ENCODE results near the gene VPS33A.
A peak's percentile ranks its signal among the peaks of the same experiment; 100 is the strongest.

VPS33A gene

GRCh38 chr12:122282061-122282460 lies 15.8 kb upstream of the VPS33A start:
- no peaks in the 10 kb centered on the region for H3K27me3 ChIP-seq (ENCODE audit: insufficient read depth, low read length, poor library complexity, severe bottlenecking)
- TF ChIP-seq, protein P1, sequence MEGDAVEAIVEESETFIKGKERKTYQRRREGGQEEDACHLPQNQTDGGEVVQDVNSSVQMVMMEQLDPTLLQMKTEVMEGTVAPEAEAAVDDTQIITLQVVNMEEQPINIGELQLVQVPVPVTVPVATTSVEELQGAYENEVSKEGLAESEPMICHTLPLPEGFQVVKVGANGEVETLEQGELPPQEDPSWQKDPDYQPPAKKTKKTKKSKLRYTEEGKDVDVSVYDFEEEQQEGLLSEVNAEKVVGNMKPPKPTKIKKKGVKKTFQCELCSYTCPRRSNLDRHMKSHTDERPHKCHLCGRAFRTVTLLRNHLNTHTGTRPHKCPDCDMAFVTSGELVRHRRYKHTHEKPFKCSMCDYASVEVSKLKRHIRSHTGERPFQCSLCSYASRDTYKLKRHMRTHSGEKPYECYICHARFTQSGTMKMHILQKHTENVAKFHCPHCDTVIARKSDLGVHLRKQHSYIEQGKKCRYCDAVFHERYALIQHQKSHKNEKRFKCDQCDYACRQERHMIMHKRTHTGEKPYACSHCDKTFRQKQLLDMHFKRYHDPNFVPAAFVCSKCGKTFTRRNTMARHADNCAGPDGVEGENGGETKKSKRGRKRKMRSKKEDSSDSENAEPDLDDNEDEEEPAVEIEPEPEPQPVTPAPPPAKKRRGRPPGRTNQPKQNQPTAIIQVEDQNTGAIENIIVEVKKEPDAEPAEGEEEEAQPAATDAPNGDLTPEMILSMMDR (conservative IDR thresholded peaks at IDR 0.05; ENCODE audit: low read length) = no peak
- no peak for TF ChIP-seq EZH2phosphoT487 (IDR thresholded peaks at IDR 0.05; ENCODE audit: borderline replicate concordance)
- H2AFZ ChIP-seq (ENCODE audit: low read length) = no peak overlapping the region
- peaks cover 7% of the 10 kb centered on the region; the same call in 1 of the 2 replicates for H3K36me3 ChIP-seq (ENCODE audit: insufficient read depth, low read length)
- no peaks in the 10 kb centered on the region for H3F3A ChIP-seq (ENCODE audit: low read depth)
- H3K9ac ChIP-seq (ENCODE audit: low read depth, low read length, poor library complexity, severe bottlenecking) = no peak overlapping the region
- H4K20me1 ChIP-seq (ENCODE audit: insufficient read depth, low read length, poor library complexity, severe bottlenecking) = no peaks in the 10 kb centered on the region
- H3K4me2 ChIP-seq (ENCODE audit: low read depth, low read length, poor library complexity, severe bottlenecking) = no peak overlapping the region
- H3K9me3 ChIP-seq (ENCODE audit: insufficient read depth, low read depth, low read length) = no peaks in the 10 kb centered on the region
- H3K4me3 ChIP-seq (ENCODE audit: low read length, poor library complexity, severe bottlenecking) = no peak overlapping the region
- H3K4me1 ChIP-seq (ENCODE audit: insufficient read depth, low read length, poor library complexity, severe bottlenecking) = no peaks in the 10 kb centered on the region
- no peaks in the 10 kb centered on the region for H3K9me2 ChIP-seq (replicated peaks; ENCODE audit: low read depth, low read length)
- H3K79me2 ChIP-seq (ENCODE audit: insufficient read depth, low read length) = no peaks in the 10 kb centered on the region

DNA sequence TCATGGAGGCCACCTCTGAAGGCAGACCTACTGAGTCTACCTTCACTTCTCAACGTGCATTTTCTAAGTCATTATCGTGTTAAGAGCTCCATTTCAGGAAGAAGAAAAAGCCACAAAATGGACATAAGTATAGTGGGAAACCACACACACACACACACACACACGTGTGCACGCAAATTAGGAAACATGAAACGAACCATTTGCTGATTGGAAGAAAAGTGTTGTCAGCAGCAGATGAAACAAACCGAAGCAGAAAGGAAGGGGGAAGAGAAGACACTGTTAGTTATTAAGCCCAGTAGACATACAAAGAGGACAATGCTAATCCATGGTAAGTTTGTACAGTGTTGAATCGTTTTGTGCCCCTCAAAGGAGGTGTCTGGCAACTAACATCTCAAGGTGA lies 9.9 kb upstream of the VPS33A start:
- H3K4me3 ChIP-seq (ENCODE audit: low read length, poor library complexity, severe bottlenecking) = peak overlapping the region; percentile 53
- H3K27me3 ChIP-seq (ENCODE audit: insufficient read depth, low read length, poor library complexity, severe bottlenecking) = no peaks in the 10 kb centered on the region
- H3K9ac ChIP-seq (ENCODE audit: low read depth, low read length, poor library complexity, severe bottlenecking) = peak overlapping the region; percentile 48
- peak overlapping the region; percentile 44 for H3K4me2 ChIP-seq (ENCODE audit: low read depth, low read length, poor library complexity, severe bottlenecking)
- TF ChIP-seq, protein P1 (conservative IDR thresholded peaks at IDR 0.05; ENCODE audit: low read length) = no peak
- no peak for TF ChIP-seq EZH2phosphoT487 (IDR thresholded peaks at IDR 0.05; ENCODE audit: borderline replicate concordance)
- no peaks in the 10 kb centered on the region for H3F3A ChIP-seq (ENCODE audit: low read depth)
- no peaks in the 10 kb centered on the region for H3K4me1 ChIP-seq (ENCODE audit: insufficient read depth, low read length, poor library complexity, severe bottlenecking)
- H3K36me3 ChIP-seq (ENCODE audit: insufficient read depth, low read length) = peaks cover 7% of the 10 kb centered on the region; the same call in 1 of the 2 replicates
- no peak overlapping the region for H2AFZ ChIP-seq (ENCODE audit: low read length)
- H3K9me3 ChIP-seq (ENCODE audit: insufficient read depth, low read depth, low read length) = no peaks in the 10 kb centered on the region
- no peaks in the 10 kb centered on the region for H4K20me1 ChIP-seq (ENCODE audit: insufficient read depth, low read length, poor library complexity, severe bottlenecking)
- H3K79me2 ChIP-seq (ENCODE audit: insufficient read depth, low read length) = no peaks in the 10 kb centered on the region
- H3K9me2 ChIP-seq (replicated peaks; ENCODE audit: low read depth, low read length) = no peaks in the 10 kb centered on the region

- H3K4me1 ChIP-seq (ENCODE audit: insufficient read depth, low read length, poor library complexity, severe bottlenecking) = no peaks in the 10 kb centered on the region
- H3K27me3 ChIP-seq (ENCODE audit: insufficient read depth, low read length, poor library complexity, severe bottlenecking) = no peaks in the 10 kb centered on the region
- H3K4me3 ChIP-seq (ENCODE audit: low read length, poor library complexity, severe bottlenecking) = no peak overlapping the region
- peaks cover 7% of the 10 kb centered on the region; the same call in 1 of the 2 replicates for H3K36me3 ChIP-seq (ENCODE audit: insufficient read depth, low read length)
- no peaks in the 10 kb centered on the region for H4K20me1 ChIP-seq (ENCODE audit: insufficient read depth, low read length, poor library complexity, severe bottlenecking)
- no peaks in the 10 kb centered on the region for H3F3A ChIP-seq (ENCODE audit: low read depth)
- H3K79me2 ChIP-seq (ENCODE audit: insufficient read depth, low read length) = no peaks in the 10 kb centered on the region
- H3K4me2 ChIP-seq (ENCODE audit: low read depth, low read length, poor library complexity, severe bottlenecking) = no peak overlapping the region
- H3K9ac ChIP-seq (ENCODE audit: low read depth, low read length, poor library complexity, severe bottlenecking) = no peak overlapping the region
- no peaks in the 10 kb centered on the region for H3K9me3 ChIP-seq (ENCODE audit: insufficient read depth, low read depth, low read length)
- no peaks in the 10 kb centered on the region for H3K9me2 ChIP-seq (replicated peaks; ENCODE audit: low read depth, low read length)
- H2AFZ ChIP-seq (ENCODE audit: low read length) = no peak overlapping the region
- TF ChIP-seq, protein P1 (conservative IDR thresholded peaks at IDR 0.05; ENCODE audit: low read length) = no peak
- no peak for TF ChIP-seq EZH2phosphoT487 (IDR thresholded peaks at IDR 0.05; ENCODE audit: borderline replicate concordance)
These were observed 9.2 kb upstream of the VPS33A start for GRCh38 chr12:122275459-122275858.

Data from Loucy (cell line).